Neuronal stem cell (in vitro differentiated cells): Measurements from ENCODE around the gene PPP3CA.

Source experiments
- DNase-seq: peaks from one replicate; pipeline ENCODE4 v3.0.0-alpha.2; 2013; ENCODE audit warnings: low spot score
- H2AFZ ChIP-seq: one replicate; pipeline ENCODE4 v1.6.1; 2013; ENCODE audit warnings: mild to moderate bottlenecking, low read length, inconsistent platforms
- H2AK5ac ChIP-seq: 2 replicates; pipeline ENCODE4 v1.6.1; 2013; ENCODE audit warnings: low read depth, mild to moderate bottlenecking, inconsistent platforms, low read length, moderate library complexity, mixed read lengths
- H2BK120ac ChIP-seq: 2 replicates; pipeline ENCODE4 v1.6.1; 2013; ENCODE audit warnings: low read depth, mild to moderate bottlenecking, inconsistent platforms, low read length, moderate library complexity, mixed read lengths
- H2BK12ac ChIP-seq: one replicate; pipeline ENCODE4 v1.6.1; 2013; ENCODE audit warnings: low read length, inconsistent platforms
- H2BK15ac ChIP-seq: 2 replicates; pipeline ENCODE4 v1.6.1; 2013; ENCODE audit warnings: mild to moderate bottlenecking, low read length, inconsistent platforms, mixed read lengths
- H2BK5ac ChIP-seq: one replicate; pipeline ENCODE4 v1.6.1; 2013; ENCODE audit warnings: inconsistent platforms, mild to moderate bottlenecking, low read length, moderate library complexity
- H3K14ac ChIP-seq: one replicate; pipeline ENCODE4 v1.6.1; 2013; ENCODE audit warnings: low read length, inconsistent platforms
- H3K18ac ChIP-seq: 2 replicates; pipeline ENCODE4 v1.6.1; 2013; ENCODE audit warnings: low read length, inconsistent platforms
- H3K23ac ChIP-seq: 2 replicates; pipeline ENCODE4 v1.6.1; 2013; ENCODE audit warnings: low read depth, mild to moderate bottlenecking, mixed read lengths, low read length, inconsistent platforms; ENCODE audit not compliant: poor library complexity
- H3K27ac ChIP-seq: replicated peaks from 3 replicates; pipeline ENCODE4 v1.5.1; 2013; ENCODE audit warnings: low read length, inconsistent platforms
- H3K27me3 ChIP-seq, 3 experiments: 2 replicates each; pipeline ENCODE4 v1.6.1; 2013; ENCODE audit warnings: low read length in 3 of 3, mild to moderate bottlenecking in 2 of 3, inconsistent platforms in 1 of 3, low read depth in 1 of 3, mixed read lengths in 1 of 3, moderate library complexity in 1 of 3; ENCODE audit not compliant: control insufficient read depth in 3 of 3, insufficient read depth in 3 of 3
- H3K36me3 ChIP-seq, 2 donors: replicated peaks in 1 of 2; 2 replicates each; pipeline ENCODE4 v1.6.1; 2013; ENCODE audit warnings: low read length in 2 of 2; ENCODE audit not compliant: control insufficient read depth in 2 of 2, insufficient read depth in 2 of 2
- H3K4ac ChIP-seq: 2 replicates; pipeline ENCODE4 v1.6.1; 2013; ENCODE audit warnings: inconsistent platforms, mild to moderate bottlenecking, low read length, moderate library complexity
- H3K4me1 ChIP-seq, 2 donors: 1 replicate in 1 of 2; 2 replicates in 1 of 2; pipeline ENCODE4 v1.6.1; 2013; ENCODE audit warnings: low read length in 2 of 2, low read depth in 1 of 2; ENCODE audit not compliant: control insufficient read depth in 2 of 2, insufficient read depth in 1 of 2
- H3K4me2 ChIP-seq: one replicate; pipeline ENCODE4 v1.6.1; 2013; ENCODE audit warnings: mild to moderate bottlenecking, low read length, inconsistent platforms; ENCODE audit not compliant: insufficient read depth, poor library complexity, severe bottlenecking
- H3K4me3 ChIP-seq, 2 donors: 2 replicates each; pipeline ENCODE4 v1.5.1; 2013; ENCODE audit warnings: low read length in 2 of 2, mild to moderate bottlenecking in 2 of 2, inconsistent platforms in 1 of 2, moderate library complexity in 1 of 2
- H3K79me1 ChIP-seq: one replicate; pipeline ENCODE4 v1.6.1; 2013; ENCODE audit warnings: low read depth, mild to moderate bottlenecking, inconsistent platforms, low read length, moderate library complexity
- H3K9ac ChIP-seq: one replicate; pipeline ENCODE4 v1.6.1; 2013; ENCODE audit warnings: mild to moderate bottlenecking, low read depth, low read length, inconsistent platforms; ENCODE audit not compliant: poor library complexity
- H3K9me3 ChIP-seq, 2 donors: replicated peaks in 1 of 2; 2 replicates each; pipeline versions ENCODE3 to v1.6.1; 2013; ENCODE audit warnings: low read length in 2 of 2, mild to moderate bottlenecking in 2 of 2, inconsistent platforms in 1 of 2, low read depth in 1 of 2, mixed read lengths in 1 of 2, moderate library complexity in 1 of 2; ENCODE audit not compliant: control insufficient read depth in 2 of 2, insufficient read depth in 1 of 2
- H4K8ac ChIP-seq: one replicate; pipeline ENCODE4 v1.6.1; 2013; ENCODE audit warnings: low read depth, mild to moderate bottlenecking, inconsistent platforms, low read length, moderate library complexity
- H4K91ac ChIP-seq: one replicate; pipeline ENCODE4 v1.6.1; 2013; ENCODE audit warnings: low read length, low read depth, mild to moderate bottlenecking, inconsistent platforms; ENCODE audit not compliant: poor library complexity
- WGBS, 2 donors: extraction: QIAGEN DNeasy Blood & Tissue Kit; methylation state at CpG; one replicate each; pipeline ENCODE4 v1.1.7; 2013; ENCODE audit warnings: missing lambda C conversion rate in 2 of 2, mixed read lengths in 1 of 2; ENCODE audit not compliant: insufficient read length in 2 of 2, insufficient replicate concordance in 1 of 2; ENCODE audit errors: extremely low coverage in 2 of 2; 5-methylcytosine and 5-hydroxymethylcytosine counted together

Gene PPP3CA

GRCh38 chr4:101104312-101105052 lies 242.8 kb downstream of the PPP3CA start:
- no peak overlapping the region for H3K27ac ChIP-seq
- no peak overlapping the region for H4K8ac ChIP-seq
- no peak overlapping the region for H3K4ac ChIP-seq
- no peaks in the 10 kb centered on the region for H3K36me3 ChIP-seq
- no peak overlapping the region for H3K4me2 ChIP-seq
- no peak overlapping the region for H3K23ac ChIP-seq
- no peaks in the 10 kb centered on the region for H3K27me3 ChIP-seq
- no peak for DNase-seq
- H2BK12ac ChIP-seq = no peak overlapping the region
- H2BK120ac ChIP-seq = no peak overlapping the region
- no peak overlapping the region for H2BK15ac ChIP-seq
- H3K14ac ChIP-seq = no peak overlapping the region
- H3K4me3 ChIP-seq = no peak overlapping the region
- no peaks in the 10 kb centered on the region for H3K79me1 ChIP-seq
- no CpG with 5 or more reads among the region's 6 CpGs for WGBS, 2 donors
- peaks cover 0 to 5% of the 10 kb centered on the region in 2 donors for H3K4me1 ChIP-seq
- H2BK5ac ChIP-seq = no peak overlapping the region
- no peak overlapping the region for H3K18ac ChIP-seq
- no peak overlapping the region for H2AK5ac ChIP-seq
- no peak overlapping the region for H4K91ac ChIP-seq
- H3K9ac ChIP-seq = no peak overlapping the region
- H3K9me3 ChIP-seq = no peaks in the 10 kb centered on the region
- no peak overlapping the region for H2AFZ ChIP-seq

- no peak overlapping the region for H4K8ac ChIP-seq
- no peak overlapping the region for H3K14ac ChIP-seq
- no peak overlapping the region for H3K23ac ChIP-seq
- H3K4me3 ChIP-seq = no peak overlapping the region
- H3K4me2 ChIP-seq = no peak overlapping the region
- no peak for DNase-seq
- peaks cover 0 to 5% of the 10 kb centered on the region in 2 donors for H3K4me1 ChIP-seq
- no peak overlapping the region for H2BK5ac ChIP-seq
- H3K36me3 ChIP-seq = no peaks in the 10 kb centered on the region
- no peak overlapping the region for H2BK12ac ChIP-seq
- H2AFZ ChIP-seq = peak overlapping the region; percentile 5
- H3K27me3 ChIP-seq = no peaks in the 10 kb centered on the region
- no peak overlapping the region for H2BK120ac ChIP-seq
- H2AK5ac ChIP-seq = no peak overlapping the region
- no peak overlapping the region for H3K4ac ChIP-seq
- H2BK15ac ChIP-seq = no peak overlapping the region
- H3K27ac ChIP-seq = no peak overlapping the region
- no peak overlapping the region for H4K91ac ChIP-seq
- no peaks in the 10 kb centered on the region for H3K79me1 ChIP-seq
- H3K9me3 ChIP-seq = no peaks in the 10 kb centered on the region
- H3K9ac ChIP-seq = no peak overlapping the region
- H3K18ac ChIP-seq = no peak overlapping the region
- no CpG with 5 or more reads among the region's 4 CpGs for WGBS, 2 donors
These were observed 243.8 kb downstream of the PPP3CA start for GRCh38 chr4:101103381-101104142.

- no peak overlapping the region for H2BK15ac ChIP-seq
- H3K14ac ChIP-seq = no peak overlapping the region
- H3K79me1 ChIP-seq = no peaks in the 10 kb centered on the region
- H3K4me1 ChIP-seq = peaks cover 0 to 5% of the 10 kb centered on the region in 2 donors
- H4K8ac ChIP-seq = no peak overlapping the region
- H2BK120ac ChIP-seq = no peak overlapping the region
- no peak overlapping the region for H2AFZ ChIP-seq
- H3K18ac ChIP-seq = no peak overlapping the region
- no peak overlapping the region for H2AK5ac ChIP-seq
- no peak overlapping the region for H2BK12ac ChIP-seq
- H4K91ac ChIP-seq = no peak overlapping the region
- no CpG with 5 or more reads among the region's 1 CpG for WGBS, 2 donors
- H3K4me3 ChIP-seq = no peak overlapping the region
- no peak overlapping the region for H3K27ac ChIP-seq
- no peak overlapping the region for H3K23ac ChIP-seq
- no peak overlapping the region for H3K4ac ChIP-seq
- no peak overlapping the region for H2BK5ac ChIP-seq
- H3K27me3 ChIP-seq = no peaks in the 10 kb centered on the region
- no peak for DNase-seq
- H3K36me3 ChIP-seq = no peaks in the 10 kb centered on the region
- no peaks in the 10 kb centered on the region for H3K9me3 ChIP-seq
- no peak overlapping the region for H3K9ac ChIP-seq
- H3K4me2 ChIP-seq = no peak overlapping the region
These were observed 245.1 kb downstream of the PPP3CA start for GRCh38 chr4:101102114-101102742.

GRCh38 chr4:101101072-101101471 lies 246.3 kb downstream of the PPP3CA start:
- H2AK5ac ChIP-seq = no peak overlapping the region
- H2BK120ac ChIP-seq = no peak overlapping the region
- H3K36me3 ChIP-seq = no peaks in the 10 kb centered on the region
- H3K18ac ChIP-seq = no peak overlapping the region
- DNase-seq = no peak
- H2BK5ac ChIP-seq = no peak overlapping the region
- H3K4me2 ChIP-seq = no peak overlapping the region
- no peak overlapping the region for H4K8ac ChIP-seq
- no peaks in the 10 kb centered on the region for H3K9me3 ChIP-seq
- no peak overlapping the region for H2BK12ac ChIP-seq
- no peaks in the 10 kb centered on the region for H3K27me3 ChIP-seq
- H3K14ac ChIP-seq = no peak overlapping the region
- peaks cover 0 to 5% of the 10 kb centered on the region in 2 donors for H3K4me1 ChIP-seq
- H3K79me1 ChIP-seq = no peaks in the 10 kb centered on the region
- H2AFZ ChIP-seq = no peak overlapping the region
- no CpG with 5 or more reads among the region's 4 CpGs for WGBS, 2 donors
- no peak overlapping the region for H2BK15ac ChIP-seq
- no peak overlapping the region for H3K4me3 ChIP-seq
- H3K4ac ChIP-seq = no peak overlapping the region
- H4K91ac ChIP-seq = no peak overlapping the region
- H3K23ac ChIP-seq = no peak overlapping the region
- no peak overlapping the region for H3K9ac ChIP-seq
- no peak overlapping the region for H3K27ac ChIP-seq
